Activated naive CD4-positive, alpha-beta T cell (primary cell): ENCODE data around the gene NEDD4L.
"Not testable (repeated sequence)": the region's sequence is repeated elsewhere in the genome, so short reads cannot be mapped to it uniquely, and the experiment has no call there.

Experiments
- DNase-seq, 4 experiments: peaks; one replicate each; lab custom pipeline; 2025; lab: John Stamatoyannopoulos, UW

NEDD4L gene

GRCh38 chr18:58378411-58379379 lies 334.7 kb downstream of the NEDD4L start:
- no peak for DNase-seq

- DNase-seq, result no peak
Measured at GRCh38 chr18:58379443-58379842, 335.4 kb downstream of the NEDD4L start.

GRCh38 chr18:58380113-58380512 lies 336.1 kb downstream of the NEDD4L start:
- DNase-seq, result not testable (repeated sequence)

DNA sequence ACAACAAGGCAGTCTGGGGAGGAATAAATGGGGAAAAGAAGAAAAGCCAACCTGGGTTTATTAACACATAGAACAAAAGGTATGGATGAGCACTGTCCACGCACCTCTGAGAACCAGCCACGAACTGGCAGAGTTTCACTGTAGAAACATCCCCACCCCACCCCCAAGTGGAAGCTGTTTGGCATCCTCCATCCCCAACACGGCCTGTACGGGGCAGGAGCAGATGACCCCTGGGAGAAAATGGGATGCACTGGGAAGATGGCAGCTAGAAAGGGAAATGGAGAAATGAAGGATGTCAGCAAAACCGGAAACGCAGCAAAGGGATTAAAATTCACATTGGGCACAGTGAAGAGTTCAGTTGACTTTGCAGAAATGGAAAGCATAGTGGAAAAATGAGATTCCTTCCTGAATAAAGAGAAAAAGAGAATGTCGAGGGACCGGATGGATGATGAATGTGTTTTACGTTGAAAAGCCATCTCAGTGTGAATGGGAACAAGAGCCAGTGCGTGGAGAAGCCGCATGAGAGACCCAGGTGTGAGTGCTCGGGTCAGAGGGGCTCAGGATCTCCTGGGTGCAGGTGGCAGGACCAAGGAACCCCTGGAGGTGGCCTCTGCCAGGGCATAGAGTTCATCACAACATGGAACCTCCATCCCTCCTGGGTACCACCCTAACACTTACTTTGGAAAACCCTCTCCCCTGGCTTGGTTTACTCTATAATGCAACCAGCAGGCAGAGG lies 337.8 kb downstream of the NEDD4L start:
- DNase-seq, result no peak

- DNase-seq, result no peak
Measured at GRCh38 chr18:58382446-58382845, 338.4 kb downstream of the NEDD4L start.

DNA sequence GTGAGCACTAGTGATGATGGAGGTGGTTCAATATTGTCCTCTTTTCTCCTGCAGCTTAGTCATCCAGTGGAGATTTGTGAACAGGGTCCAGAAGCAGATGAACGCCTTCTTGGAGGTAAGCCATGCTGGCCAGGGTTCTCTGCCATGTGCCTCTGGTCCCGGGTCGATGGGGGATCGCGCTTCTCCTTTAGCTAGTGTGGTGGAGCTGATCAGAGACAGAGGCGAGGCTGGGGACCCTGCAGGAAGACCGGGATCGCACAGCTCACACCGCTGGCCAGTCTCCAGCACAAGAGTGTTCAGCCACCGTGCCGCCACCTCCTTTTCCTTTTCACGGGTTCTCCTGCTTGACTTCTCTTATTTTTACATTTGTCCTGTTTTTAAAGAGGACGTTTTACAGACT lies 341.4 kb downstream of the NEDD4L start:
- no peak for DNase-seq

DNA sequence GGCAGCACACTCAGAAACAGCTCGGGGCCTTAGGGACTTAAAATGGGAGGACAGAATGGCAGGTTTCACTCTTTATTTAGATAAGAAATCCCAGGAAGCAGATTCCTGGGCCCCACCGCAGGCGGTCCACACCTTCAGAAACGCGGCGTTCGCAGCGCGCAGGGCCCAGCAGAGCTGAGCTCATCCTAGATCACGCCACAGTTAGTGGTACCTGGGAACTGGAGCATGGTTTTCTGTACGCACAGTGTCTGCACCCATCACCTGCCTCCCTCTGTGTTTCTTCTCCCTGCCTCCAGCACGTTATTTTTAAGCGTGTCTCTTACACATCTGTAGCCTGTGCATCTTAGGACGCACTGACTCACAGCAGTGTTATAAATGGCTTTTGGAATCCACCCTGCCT lies 342.8 kb downstream of the NEDD4L start:
- no peak for DNase-seq

DNA sequence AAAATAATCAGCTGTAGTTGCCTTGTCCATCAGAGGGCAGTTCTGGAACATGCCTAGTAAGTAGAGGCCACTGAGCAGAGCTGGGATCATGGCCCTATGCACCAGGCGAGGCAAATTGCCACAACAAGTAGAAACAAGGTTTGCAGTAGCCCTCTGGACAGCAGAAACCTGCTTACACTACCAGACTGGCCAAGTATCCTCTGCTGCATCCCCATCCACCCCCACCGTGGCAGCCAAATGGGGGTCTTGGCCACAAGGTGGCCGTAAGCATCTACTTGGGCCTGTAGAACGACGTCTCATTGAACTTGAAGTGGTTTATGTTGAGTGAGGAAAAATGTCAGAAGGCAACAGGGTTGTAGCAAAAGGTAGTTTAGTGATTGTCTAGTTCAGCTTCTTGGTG lies 343.7 kb downstream of the NEDD4L start:
- DNase-seq, result no peak

DNA sequence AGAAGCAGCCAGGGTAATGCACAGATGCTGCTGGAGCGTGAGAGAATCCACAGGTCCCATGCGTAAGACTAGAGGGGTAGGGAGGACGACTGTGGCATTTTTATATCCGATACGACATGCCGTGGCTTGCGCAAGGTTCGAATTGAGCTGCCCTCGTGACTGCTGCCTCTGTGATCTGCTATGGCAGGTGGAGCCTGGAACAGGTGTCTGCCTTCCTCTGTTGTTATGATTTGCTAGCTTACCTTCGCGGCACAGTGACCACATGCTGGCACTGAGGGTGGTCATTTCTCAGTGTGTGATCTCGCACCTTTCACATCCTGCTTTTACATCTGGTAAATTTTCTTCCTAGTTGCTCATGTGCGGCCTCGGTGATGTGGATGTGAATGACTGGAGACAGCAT lies 344.7 kb downstream of the NEDD4L start:
- no peak for DNase-seq

DNA sequence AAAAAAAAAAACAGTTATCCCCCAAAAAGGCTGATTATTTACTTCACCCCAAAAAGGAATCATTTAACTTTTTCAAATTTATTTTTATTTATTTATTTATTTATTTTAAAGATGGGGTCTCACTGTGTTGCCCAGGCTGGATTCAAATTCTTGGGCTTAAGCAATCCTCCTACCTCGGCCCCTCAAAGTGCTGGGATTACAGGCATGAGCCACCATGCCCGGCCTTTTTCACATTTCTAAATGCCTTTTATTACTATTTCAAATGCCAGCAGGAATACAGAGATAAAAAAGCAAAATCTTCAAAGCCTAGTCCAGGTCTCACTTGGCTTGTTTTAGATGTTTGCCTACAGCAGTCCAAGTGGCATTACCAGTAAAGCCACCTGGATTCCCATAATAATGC lies 345.7 kb downstream of the NEDD4L start:
- DNase-seq, result no peak

DNA sequence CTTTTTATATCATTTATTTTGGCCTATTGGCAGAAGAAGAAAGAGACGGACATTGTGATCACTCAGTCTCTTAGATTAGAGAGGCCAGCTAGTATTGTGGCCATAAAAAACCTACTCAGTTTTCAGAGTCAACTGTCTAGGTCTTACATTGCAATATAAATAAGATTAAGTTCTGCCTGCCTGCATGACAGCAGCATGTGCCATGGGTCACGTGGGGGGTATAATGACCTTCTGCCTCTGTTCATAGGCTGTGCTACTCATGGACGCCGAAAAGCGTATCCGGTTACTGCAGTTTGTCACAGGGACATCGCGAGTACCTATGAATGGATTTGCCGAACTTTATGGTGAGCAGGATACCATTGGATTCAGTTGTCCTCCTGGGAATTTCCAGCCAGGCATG lies 346.4 kb downstream of the NEDD4L start:
- DNase-seq, result no peak

DNA sequence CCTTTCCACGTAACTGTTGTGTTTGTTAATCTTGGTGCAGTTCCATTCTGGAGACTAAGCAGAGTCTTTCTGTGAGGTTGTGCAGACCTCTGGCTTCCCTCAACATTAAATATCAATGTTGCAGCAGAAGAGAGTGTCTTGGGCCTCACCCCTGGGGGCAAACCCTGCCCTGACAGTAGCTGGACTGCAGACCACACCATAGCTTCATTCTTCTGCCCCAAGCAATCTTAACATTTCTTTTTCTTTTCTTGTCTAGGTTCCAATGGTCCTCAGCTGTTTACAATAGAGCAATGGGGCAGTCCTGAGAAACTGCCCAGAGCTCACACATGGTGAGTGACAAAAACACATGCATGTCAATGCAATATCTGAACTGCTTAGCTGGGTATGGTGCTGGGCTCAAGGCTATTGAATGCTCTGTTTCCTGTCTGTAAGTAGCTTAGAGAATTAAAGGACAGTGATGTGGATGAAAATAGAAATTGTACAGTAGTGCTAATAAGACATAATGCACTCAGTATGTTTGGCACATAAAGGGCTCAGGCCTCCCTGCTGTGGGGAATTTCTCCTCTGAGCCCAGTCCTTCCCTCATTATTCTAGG lies 347.3 kb downstream of the NEDD4L start:
- DNase-seq, result no peak

- DNase-seq, result no peak
Measured at GRCh38 chr18:58391932-58392323, 347.9 kb downstream of the NEDD4L start.

- DNase-seq, result no peak
Measured at GRCh38 chr18:58392324-58393000, 348.4 kb downstream of the NEDD4L start.

DNA sequence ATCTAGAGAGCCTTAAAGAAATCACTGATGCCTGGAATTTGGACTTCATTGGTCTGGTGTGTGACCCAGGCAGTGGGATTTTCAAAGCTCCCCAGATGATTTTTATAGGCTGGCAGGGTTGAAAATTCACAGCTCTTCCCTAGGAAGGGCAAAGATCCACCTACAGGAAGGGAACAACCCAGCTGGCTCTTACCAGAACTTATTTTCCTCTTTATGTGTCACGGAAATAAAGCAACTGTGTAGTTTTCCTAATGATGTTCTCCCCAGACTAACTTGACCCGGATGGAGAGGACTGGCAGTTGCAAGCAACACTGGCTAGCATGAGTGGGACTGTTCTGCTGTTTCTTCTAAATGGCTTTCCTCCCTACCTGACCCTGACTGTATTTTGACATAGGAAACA lies 349.3 kb downstream of the NEDD4L start:
- DNase-seq, result no peak

DNA sequence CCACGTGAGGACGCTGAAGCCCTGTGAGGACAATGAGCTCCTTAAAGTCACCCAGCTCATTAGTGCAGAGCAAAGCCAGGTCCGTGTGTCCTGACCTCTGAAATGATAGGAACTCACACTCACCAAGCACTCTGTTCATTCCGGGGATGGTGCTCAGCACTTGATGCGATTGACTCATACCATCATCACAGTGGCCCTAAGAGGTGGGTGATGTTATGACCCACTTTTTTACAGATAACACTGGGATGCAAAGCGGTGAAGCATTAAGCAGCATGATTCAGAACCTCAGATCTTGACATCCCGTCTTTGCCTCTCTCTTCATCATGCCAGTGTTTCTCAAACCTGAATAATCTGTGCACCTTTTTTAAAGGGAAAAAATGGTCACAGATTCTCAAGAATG lies 350.0 kb downstream of the NEDD4L start:
- no peak for DNase-seq

- DNase-seq, result no peak
Measured at GRCh38 chr18:58394602-58395425, 350.8 kb downstream of the NEDD4L start.

GRCh38 chr18:58396144-58396543 lies 352.1 kb downstream of the NEDD4L start:
- DNase-seq, result no peak

DNA sequence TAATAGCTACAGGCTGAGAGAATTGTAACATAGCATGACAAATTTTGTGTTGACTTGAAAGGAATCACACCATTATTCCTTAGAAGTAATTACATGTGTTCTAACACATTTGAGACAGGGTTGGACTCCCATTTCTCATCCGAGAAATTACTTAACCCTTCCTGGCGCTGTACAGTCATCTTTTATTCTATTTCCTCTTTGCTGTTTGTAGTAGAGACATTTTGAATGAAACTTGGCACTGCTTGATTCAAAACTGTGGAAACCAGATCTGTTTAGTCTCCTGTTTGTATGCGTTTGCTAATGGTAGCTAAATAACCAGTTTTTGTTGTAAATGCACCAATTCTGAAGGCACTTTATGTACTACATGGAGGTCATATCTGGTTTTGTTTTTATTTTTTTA lies 352.9 kb downstream of the NEDD4L start:
- DNase-seq, result no peak

- no peak for DNase-seq
Measured at GRCh38 chr18:58397385-58398132, 353.5 kb downstream of the NEDD4L start.
